ENCODE data around the gene FKBP7.

- TF ChIP-seq CTCF (IDR thresholded peaks at IDR 0.05): no peak
- no peak for TF ChIP-seq POLR2A (IDR thresholded peaks at IDR 0.05)
- no peak for TF ChIP-seq POLR2AphosphoS5 (IDR thresholded peaks at IDR 0.05)
Measured at GRCh38 chr2:178526256-178526655, 47.9 kb upstream of the FKBP7 start.
